Subcutaneous abdominal adipose tissue (tissue), 5 donors: Measurements from ENCODE around the gene VPS18.

Experiments used
- H3K27ac ChIP-seq: one replicate; pipeline ENCODE4 v1.7.0; 2013; ENCODE audit warnings: low read depth, mild to moderate bottlenecking, inconsistent platforms, low read length, moderate library complexity
- H3K27me3 ChIP-seq, 5 donors: one replicate each; pipeline ENCODE4 v1.7.0; 2013; ENCODE audit warnings: low read length in 5 of 5, inconsistent platforms in 1 of 5; ENCODE audit not compliant: control insufficient read depth in 5 of 5, insufficient read depth in 4 of 5
- H3K36me3 ChIP-seq, 5 donors: one replicate each; pipeline ENCODE4 v1.7.0; 2013; ENCODE audit warnings: low read length in 5 of 5; ENCODE audit not compliant: control insufficient read depth in 5 of 5, insufficient read depth in 5 of 5
- H3K4me1 ChIP-seq, 5 donors: one replicate each; pipeline ENCODE4 v1.7.0; 2013; ENCODE audit warnings: low read length in 5 of 5, mild to moderate bottlenecking in 3 of 5, moderate library complexity in 1 of 5; ENCODE audit not compliant: control insufficient read depth in 5 of 5, insufficient read depth in 5 of 5
- H3K4me3 ChIP-seq, 5 donors: one replicate each; pipeline ENCODE4 v1.7.0; 2013; ENCODE audit warnings: low read length in 5 of 5, low read depth in 1 of 5
- H3K9ac ChIP-seq, 5 donors: one replicate each; pipeline ENCODE4 v1.7.0; 2013; ENCODE audit warnings: low read length in 5 of 5, mild to moderate bottlenecking in 4 of 5, moderate library complexity in 3 of 5
- H3K9me3 ChIP-seq, 5 donors: one replicate each; pipeline ENCODE4 v1.7.0; 2013; ENCODE audit warnings: low read length in 5 of 5; ENCODE audit not compliant: control insufficient read depth in 5 of 5
- donor health status: healthy.
- donor health status: healthy.
- donor health status: healthy.
- donor health status: healthy.
- donor health status: healthy.

The VPS18 gene, protein sequence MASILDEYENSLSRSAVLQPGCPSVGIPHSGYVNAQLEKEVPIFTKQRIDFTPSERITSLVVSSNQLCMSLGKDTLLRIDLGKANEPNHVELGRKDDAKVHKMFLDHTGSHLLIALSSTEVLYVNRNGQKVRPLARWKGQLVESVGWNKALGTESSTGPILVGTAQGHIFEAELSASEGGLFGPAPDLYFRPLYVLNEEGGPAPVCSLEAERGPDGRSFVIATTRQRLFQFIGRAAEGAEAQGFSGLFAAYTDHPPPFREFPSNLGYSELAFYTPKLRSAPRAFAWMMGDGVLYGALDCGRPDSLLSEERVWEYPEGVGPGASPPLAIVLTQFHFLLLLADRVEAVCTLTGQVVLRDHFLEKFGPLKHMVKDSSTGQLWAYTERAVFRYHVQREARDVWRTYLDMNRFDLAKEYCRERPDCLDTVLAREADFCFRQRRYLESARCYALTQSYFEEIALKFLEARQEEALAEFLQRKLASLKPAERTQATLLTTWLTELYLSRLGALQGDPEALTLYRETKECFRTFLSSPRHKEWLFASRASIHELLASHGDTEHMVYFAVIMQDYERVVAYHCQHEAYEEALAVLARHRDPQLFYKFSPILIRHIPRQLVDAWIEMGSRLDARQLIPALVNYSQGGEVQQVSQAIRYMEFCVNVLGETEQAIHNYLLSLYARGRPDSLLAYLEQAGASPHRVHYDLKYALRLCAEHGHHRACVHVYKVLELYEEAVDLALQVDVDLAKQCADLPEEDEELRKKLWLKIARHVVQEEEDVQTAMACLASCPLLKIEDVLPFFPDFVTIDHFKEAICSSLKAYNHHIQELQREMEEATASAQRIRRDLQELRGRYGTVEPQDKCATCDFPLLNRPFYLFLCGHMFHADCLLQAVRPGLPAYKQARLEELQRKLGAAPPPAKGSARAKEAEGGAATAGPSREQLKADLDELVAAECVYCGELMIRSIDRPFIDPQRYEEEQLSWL

DNA sequence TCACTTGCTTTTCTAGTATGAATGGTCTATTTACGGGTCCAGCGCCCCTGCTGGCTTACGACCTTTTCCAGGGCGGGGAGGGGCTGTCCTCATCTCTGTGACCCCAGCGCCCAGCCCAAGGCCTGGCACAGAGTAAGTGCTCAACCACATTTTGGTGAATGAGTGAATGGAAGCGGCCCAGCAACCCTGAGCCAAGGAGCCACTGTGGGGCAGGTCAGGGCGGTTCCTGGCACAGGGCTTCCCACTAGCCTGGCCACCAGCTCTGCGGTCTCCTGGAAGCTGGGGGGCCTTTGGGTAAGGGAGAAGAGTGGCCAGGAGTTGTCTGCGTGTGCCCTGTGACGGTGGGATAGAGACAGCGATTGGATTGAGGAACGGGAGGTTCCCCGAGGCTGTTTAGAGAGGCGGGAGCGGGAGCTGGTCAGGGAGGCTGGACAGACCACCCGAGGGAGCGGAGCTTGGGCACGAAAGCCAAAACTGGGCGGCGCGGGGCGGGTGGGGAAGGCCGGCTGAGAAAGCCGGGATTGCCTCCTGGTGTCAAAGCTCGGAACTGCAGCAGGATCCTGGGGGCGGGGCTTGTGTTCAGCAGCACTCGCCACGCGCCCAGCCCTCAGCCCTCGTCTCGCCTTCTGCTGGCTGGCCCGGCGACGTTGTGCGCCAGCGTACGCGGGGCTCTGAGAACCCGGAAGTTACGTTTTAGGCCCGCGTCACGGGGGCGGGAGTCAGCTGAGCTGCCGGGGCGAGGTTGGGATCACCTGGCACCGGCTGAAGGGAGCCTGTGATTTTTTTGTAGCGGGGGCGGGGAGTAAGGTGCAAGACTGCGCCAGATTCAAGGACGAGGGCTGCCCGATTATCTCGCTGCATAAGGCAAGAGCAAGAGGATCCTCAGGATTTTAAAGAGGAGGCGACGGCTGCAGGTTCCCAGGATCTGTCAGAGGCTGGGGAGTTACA lies at the start of gene VPS18:
VPS18 (plus strand) TSS at position 718 of the 948 bp plus-strand sequence. CDS start 319 bp downstream, outside the sequence.
- Histone ChIP-seq H3K27ac (peak within 1 kb of the TSS; percentile 79), H3K9me3 (no peaks in the 10 kb centered on the region), H3K27me3 (no peaks in the 10 kb centered on the region), H3K4me1 (peaks cover 8 to 26% (median 21%) of the 10 kb centered on the region in 5 donors), H3K9ac (peak within 1 kb of the TSS; percentile 84 to 94 (median 93)), H3K4me3 (peak within 1 kb of the TSS; percentile 86 to 92 (median 91)), H3K36me3 (peaks cover 4 to 20% (median 14%) of the 10 kb centered on the region in 5 donors)

DNA sequence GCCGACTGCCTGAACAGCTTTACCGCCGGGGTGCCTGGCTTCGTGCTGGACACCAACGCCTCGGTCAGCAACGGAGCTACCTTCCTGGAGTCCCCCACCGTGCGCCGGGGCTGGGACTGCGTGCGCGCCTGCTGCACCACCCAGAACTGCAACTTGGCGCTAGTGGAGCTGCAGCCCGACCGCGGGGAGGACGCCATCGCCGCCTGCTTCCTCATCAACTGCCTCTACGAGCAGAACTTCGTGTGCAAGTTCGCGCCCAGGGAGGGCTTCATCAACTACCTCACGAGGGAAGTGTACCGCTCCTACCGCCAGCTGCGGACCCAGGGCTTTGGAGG lies 49.6 kb upstream of the VPS18 start:
- no peaks in the 10 kb centered on the region for H3K9me3 ChIP-seq
- H3K4me1 ChIP-seq: peaks cover 1 to 35% (median 20%) of the 10 kb centered on the region in 5 donors
- H3K27ac ChIP-seq: no peak overlapping the region
- H3K4me3 ChIP-seq: peak overlapping the region; percentile 49 to 71 (median 60)
- no peaks in the 10 kb centered on the region for H3K36me3 ChIP-seq
- H3K9ac ChIP-seq: no peak overlapping the region
- H3K27me3 ChIP-seq: peaks cover 0 to 20% (median 15%) of the 10 kb centered on the region in 5 donors

DNA sequence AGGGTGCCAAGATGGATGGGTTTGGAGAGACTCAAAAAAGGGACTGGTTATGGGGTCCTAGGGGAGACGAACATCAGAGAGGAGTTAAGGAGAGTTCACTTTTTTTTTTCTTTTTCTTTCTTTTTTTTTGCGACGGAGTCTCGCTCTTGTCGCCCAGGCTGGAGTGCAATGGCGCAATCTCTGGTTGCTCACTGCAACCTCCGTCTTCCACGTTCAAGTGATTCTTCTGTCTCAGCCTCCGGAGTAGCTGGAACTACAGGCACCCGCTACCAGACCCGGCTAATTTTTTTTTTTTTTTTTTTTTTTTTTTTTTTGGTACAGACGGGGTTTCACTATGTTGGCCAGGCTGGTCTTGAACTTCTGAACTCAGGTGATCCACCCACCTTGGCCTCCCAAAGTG lies 49.2 kb upstream of the VPS18 start:
- H3K27ac ChIP-seq: no peak overlapping the region
- no peak overlapping the region for H3K9ac ChIP-seq
- peaks cover 1 to 35% (median 20%) of the 10 kb centered on the region in 5 donors for H3K4me1 ChIP-seq
- H3K36me3 ChIP-seq: no peaks in the 10 kb centered on the region
- H3K4me3 ChIP-seq: peak overlapping the region; percentile 49 to 71 (median 60)
- peaks cover 0 to 20% (median 15%) of the 10 kb centered on the region in 5 donors for H3K27me3 ChIP-seq
- H3K9me3 ChIP-seq: no peaks in the 10 kb centered on the region

DNA sequence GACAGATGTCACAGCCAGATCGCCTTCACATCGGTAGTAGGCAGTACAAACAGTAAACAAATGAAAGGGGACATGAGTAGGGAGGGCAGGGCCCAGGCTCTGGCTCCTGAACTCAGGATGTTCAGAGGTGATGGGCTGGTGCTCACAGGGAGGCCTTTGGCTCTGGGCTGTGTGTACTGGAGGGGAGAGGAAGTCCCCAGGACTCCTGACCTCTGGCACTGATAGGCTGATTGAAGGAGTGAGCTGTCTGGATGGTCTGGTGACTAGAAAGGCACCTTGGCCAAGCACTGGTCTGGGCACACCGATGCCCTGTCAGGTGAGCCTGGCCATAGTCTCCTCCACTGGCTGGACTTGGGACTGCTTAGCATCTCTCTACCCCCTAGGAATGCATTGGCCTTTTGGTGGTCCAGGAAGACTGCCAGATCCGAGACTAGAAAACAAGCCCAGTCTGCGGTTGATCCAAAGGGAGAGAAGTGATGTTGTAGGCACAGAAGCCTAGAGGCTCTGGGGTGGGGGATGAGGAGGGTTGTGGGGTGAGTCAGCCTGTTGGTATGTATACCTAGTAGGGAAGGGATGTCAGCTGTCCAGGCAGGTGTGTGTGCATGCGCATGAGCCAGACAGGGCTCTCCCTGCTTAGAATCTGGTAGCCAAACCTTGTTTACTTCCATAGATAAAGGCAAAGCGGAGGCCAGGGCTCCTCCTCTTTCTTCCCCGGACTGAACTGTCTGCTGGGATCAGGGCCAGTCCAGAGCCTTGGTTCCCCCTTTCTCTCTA lies 48.6 kb upstream of the VPS18 start:
- H3K4me3 ChIP-seq: no peak overlapping the region
- H3K9ac ChIP-seq: no peak overlapping the region
- peaks cover 1 to 35% (median 20%) of the 10 kb centered on the region in 5 donors for H3K4me1 ChIP-seq
- H3K9me3 ChIP-seq: no peaks in the 10 kb centered on the region
- no peaks in the 10 kb centered on the region for H3K36me3 ChIP-seq
- H3K27ac ChIP-seq: no peak overlapping the region
- peaks cover 0 to 20% (median 15%) of the 10 kb centered on the region in 5 donors for H3K27me3 ChIP-seq

DNA sequence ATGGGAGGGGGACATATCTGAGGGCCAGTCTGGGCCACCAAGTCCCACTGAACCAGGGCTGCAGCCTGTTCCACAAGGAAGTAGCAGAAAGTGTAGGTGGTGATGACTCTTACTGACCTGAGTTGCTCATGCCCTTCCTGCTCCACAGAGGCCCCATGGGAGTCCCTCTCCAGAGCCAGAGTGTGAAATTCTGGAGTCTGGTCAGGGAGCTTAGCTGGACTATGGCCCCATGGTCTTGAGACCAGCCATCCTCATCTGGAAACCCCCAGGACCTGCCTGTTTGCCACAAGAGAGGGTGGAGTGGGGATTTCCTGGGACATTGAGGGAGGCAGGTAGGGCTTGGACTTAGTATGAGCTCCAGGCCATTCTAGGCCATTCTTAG lies 47.4 kb upstream of the VPS18 start:
- no peak overlapping the region for H3K4me3 ChIP-seq
- H3K27me3 ChIP-seq: peaks cover 0 to 20% (median 15%) of the 10 kb centered on the region in 5 donors
- no peak overlapping the region for H3K27ac ChIP-seq
- H3K9ac ChIP-seq: peak overlapping the region in 1 of 5 donors; percentile 35
- no peaks in the 10 kb centered on the region for H3K9me3 ChIP-seq
- H3K4me1 ChIP-seq: peaks cover 1 to 35% (median 20%) of the 10 kb centered on the region in 5 donors
- no peaks in the 10 kb centered on the region for H3K36me3 ChIP-seq

DNA sequence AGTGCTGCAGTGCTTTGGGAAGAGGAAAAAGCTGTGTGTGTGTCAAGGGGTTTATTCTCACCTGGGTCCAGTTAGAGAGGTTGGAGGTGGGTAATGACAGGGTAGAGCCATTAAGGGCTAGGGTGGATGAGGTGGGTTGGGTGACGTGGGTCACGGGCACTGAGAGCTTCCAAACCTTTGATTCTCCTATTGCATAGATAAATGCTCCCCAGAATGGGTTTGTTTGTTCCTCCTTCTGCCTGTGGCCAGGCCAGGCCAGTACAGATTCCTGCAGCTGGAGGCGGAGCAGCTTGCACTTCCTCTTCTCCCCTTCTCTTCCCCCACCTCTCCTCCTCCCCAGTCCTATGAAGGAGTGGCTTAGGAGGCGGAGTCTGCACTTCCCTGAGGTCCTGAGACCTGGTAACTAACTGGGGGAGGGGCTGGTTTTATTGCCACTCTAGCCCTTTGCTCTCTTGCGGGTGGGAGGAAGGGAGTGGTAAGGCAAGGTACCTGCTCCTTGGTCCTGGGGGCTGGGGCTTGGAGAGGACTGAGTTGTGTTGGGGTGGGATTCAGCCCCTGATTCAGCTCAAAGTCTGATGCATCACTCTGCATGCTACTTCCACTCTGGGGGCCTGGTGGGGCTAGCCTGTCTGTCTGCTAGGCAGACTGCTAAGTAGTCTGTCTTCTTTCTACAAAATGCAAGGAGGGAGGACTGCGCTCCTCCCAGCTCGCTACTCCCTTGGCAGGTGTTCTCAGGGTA lies 46.9 kb upstream of the VPS18 start:
- no peaks in the 10 kb centered on the region for H3K36me3 ChIP-seq
- H3K9me3 ChIP-seq: no peaks in the 10 kb centered on the region
- no peak overlapping the region for H3K9ac ChIP-seq
- H3K4me3 ChIP-seq: no peak overlapping the region
- no peak overlapping the region for H3K27ac ChIP-seq
- H3K27me3 ChIP-seq: peaks cover 0 to 20% (median 15%) of the 10 kb centered on the region in 5 donors
- peaks cover 1 to 35% (median 20%) of the 10 kb centered on the region in 5 donors for H3K4me1 ChIP-seq

DNA sequence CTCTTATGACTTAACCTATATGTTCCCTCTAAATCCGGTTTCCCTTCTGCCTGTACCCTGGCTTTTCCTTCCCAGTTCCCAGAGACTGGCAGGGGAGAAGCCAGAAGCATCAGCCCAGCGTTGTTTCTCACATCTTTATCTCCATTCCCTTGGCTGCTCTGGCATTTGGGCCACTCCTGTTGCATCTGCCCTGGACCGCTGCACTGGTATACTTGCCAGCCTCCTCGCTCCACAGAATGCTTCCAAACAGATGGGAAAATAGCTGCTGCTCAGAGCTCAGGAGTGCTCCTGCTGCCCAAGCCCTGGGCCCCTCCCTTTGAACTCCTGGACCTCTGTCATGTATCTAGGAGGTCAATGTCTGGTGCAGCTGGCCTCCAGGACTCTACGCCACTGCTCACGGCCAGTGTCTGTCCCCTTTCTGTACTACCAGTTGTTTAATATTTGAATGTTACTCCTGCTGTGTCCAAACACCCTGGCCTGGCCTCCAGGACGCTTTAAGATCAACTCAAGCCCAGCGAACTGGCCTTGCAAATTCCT lies 43.6 kb upstream of the VPS18 start:
- Histone ChIP-seq H3K9me3 (no peaks in the 10 kb centered on the region), H3K4me1 (peaks cover 0 to 16% (median 5%) of the 10 kb centered on the region in 5 donors), H3K36me3 (no peaks in the 10 kb centered on the region), H3K27me3 (peaks cover 0 to 6% (median 1%) of the 10 kb centered on the region in 5 donors), H3K4me3 (no peak overlapping the region), H3K27ac (no peak overlapping the region), H3K9ac (no peak overlapping the region)

DNA sequence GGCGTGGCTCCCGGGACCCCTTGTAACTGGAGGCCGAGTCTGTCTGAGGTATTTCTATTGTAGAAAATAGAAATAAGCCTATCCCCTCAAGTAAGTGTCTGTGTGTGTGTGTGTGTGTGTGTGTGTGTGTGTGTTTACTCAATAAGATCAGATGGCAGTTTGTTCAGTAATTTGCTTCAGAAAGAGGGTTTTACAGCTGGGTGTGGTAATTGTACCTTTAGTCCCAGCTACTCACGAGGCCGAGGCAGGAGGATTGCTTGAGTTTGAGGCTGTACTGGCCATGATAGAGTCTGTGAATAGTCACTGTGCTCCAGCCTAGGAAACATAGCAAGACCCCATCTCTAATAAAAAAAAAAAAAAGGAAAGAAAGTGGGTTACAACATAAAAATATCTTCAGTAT lies 41.7 kb upstream of the VPS18 start:
- no peaks in the 10 kb centered on the region for H3K36me3 ChIP-seq
- H3K4me1 ChIP-seq: peaks cover 0 to 7% (median 0%) of the 10 kb centered on the region in 5 donors
- H3K27me3 ChIP-seq: peaks cover 0 to 7% (median 0%) of the 10 kb centered on the region in 5 donors
- H3K9me3 ChIP-seq: no peaks in the 10 kb centered on the region
- no peak overlapping the region for H3K27ac ChIP-seq
- H3K9ac ChIP-seq: no peak overlapping the region
- H3K4me3 ChIP-seq: no peak overlapping the region
